ENCODE measurements around the gene KNL1. TPM values are rescaled to one million over a fixed set of nuclear protein-coding genes. Genes with fewer than 3 reads are reported as not detected.
A peak's percentile ranks its signal among the peaks of the same experiment; 100 is the strongest.

Gene KNL1
- total and polyA plus RNA-seq, 10 of the 15 experiments (the other 5 are each of a cell fraction or from before 2014, with no cell fraction given) = 10.9 to 55.5 (median 28.4) TPM

DNA sequence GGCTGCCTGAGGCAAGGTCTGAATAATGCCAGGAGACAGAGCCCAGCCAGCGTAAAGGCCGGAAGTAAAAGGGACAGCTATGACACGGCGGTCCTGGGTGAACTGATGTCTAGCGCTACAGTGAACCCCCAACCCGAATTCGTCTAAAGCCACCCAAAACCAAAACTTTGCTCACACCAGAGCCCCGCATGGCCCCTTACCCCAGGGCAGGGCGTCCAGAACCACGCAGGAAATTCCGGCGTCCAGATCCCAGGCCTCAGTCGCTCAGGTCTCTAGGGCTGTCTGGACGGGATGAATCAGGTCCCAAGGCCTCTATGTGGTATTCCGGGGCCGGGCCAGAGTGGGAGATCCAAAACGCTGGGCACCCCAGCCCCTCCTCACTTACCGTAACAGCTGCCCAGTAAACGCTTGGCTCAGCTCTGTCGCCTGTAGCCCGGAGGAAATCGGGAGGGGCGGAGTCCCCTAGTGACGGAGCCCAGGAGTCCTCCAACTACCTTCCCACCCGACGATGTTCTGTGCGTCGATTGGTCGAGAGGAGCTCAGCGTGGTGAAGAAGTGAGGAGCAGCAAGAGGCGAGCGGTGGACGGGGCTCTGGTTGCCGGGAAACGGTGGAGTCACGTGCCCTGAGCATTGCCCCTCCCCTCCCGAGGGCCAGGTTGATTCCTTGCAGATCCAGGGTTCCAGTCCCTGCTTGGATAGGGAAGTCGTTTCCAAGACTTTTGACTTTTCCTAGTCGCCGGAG is 29.3 kb upstream of the KNL1 start, which contains the start of gene CCDC32 (continued):
- TF ChIP-seq, protein P1, sequence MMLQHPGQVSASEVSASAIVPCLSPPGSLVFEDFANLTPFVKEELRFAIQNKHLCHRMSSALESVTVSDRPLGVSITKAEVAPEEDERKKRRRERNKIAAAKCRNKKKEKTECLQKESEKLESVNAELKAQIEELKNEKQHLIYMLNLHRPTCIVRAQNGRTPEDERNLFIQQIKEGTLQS (IDR thresholded peaks at IDR 0.05; ENCODE audit: borderline replicate concordance, extremely low read depth, low read depth, low read length) = peak; percentile 76; the same call in 1 of the 2 replicates
- TF ChIP-seq, protein P2, sequence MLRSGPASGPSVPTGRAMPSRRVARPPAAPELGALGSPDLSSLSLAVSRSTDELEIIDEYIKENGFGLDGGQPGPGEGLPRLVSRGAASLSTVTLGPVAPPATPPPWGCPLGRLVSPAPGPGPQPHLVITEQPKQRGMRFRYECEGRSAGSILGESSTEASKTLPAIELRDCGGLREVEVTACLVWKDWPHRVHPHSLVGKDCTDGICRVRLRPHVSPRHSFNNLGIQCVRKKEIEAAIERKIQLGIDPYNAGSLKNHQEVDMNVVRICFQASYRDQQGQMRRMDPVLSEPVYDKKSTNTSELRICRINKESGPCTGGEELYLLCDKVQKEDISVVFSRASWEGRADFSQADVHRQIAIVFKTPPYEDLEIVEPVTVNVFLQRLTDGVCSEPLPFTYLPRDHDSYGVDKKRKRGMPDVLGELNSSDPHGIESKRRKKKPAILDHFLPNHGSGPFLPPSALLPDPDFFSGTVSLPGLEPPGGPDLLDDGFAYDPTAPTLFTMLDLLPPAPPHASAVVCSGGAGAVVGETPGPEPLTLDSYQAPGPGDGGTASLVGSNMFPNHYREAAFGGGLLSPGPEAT (IDR thresholded peaks at IDR 0.05; ENCODE audit: low read depth) = peak; percentile 65
- TF ChIP-seq, protein P3, sequence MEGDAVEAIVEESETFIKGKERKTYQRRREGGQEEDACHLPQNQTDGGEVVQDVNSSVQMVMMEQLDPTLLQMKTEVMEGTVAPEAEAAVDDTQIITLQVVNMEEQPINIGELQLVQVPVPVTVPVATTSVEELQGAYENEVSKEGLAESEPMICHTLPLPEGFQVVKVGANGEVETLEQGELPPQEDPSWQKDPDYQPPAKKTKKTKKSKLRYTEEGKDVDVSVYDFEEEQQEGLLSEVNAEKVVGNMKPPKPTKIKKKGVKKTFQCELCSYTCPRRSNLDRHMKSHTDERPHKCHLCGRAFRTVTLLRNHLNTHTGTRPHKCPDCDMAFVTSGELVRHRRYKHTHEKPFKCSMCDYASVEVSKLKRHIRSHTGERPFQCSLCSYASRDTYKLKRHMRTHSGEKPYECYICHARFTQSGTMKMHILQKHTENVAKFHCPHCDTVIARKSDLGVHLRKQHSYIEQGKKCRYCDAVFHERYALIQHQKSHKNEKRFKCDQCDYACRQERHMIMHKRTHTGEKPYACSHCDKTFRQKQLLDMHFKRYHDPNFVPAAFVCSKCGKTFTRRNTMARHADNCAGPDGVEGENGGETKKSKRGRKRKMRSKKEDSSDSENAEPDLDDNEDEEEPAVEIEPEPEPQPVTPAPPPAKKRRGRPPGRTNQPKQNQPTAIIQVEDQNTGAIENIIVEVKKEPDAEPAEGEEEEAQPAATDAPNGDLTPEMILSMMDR (IDR thresholded peaks at IDR 0.05 in 2 of 3, conservative IDR thresholded peaks at IDR 0.05 in 1 of 3; ENCODE audit: control insufficient read depth in 2 of 3, extremely low read depth in 1 of 3, insufficient read depth in 1 of 3, low read depth in 3 of 3, low read length in 3 of 3) = no peak
- TF ChIP-seq RUNX3 (IDR thresholded peaks at IDR 0.05; ENCODE audit: low read length) (no peak; the same call in 1 of the 2 replicates), IRF4 (IDR thresholded peaks at IDR 0.05; ENCODE audit: low read depth, low read length) (no peak), STAT3 (IDR thresholded peaks at IDR 0.05; ENCODE audit: low read depth, low read length) (no peak), NFYB (IDR thresholded peaks at IDR 0.05; ENCODE audit: insufficient read depth, low read depth, low read length) (peak; percentile 81), NFYA (IDR thresholded peaks at IDR 0.05; ENCODE audit: borderline replicate concordance, low read depth, low read length) (no peak; the same call in 1 of the 2 replicates), CBX5 (IDR thresholded peaks at IDR 0.05; ENCODE audit: low read depth) (no peak), BHLHE40 (IDR thresholded peaks at IDR 0.05; ENCODE audit: borderline replicate concordance in 1 of 2, low read depth in 2 of 2, low read length in 1 of 2) (peak; percentile 92 to 94), NRF1 (conservative IDR thresholded peaks at IDR 0.05; ENCODE audit: low read depth, low read length) (no peak), HDAC6 (IDR thresholded peaks at IDR 0.05; ENCODE audit: unreplicated experiment) (no peak), HCFC1 (IDR thresholded peaks at IDR 0.05; ENCODE audit: low read length) (no peak), RBBP5 (conservative IDR thresholded peaks at IDR 0.05) (no peak)
- TF ChIP-seq, protein P4, sequence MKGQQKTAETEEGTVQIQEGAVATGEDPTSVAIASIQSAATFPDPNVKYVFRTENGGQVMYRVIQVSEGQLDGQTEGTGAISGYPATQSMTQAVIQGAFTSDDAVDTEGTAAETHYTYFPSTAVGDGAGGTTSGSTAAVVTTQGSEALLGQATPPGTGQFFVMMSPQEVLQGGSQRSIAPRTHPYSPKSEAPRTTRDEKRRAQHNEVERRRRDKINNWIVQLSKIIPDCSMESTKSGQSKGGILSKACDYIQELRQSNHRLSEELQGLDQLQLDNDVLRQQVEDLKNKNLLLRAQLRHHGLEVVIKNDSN (IDR thresholded peaks at IDR 0.05; ENCODE audit: borderline replicate concordance, extremely low read length, insufficient read depth, low read depth, low read length) = peak; percentile 99
- TF ChIP-seq, protein P5, sequence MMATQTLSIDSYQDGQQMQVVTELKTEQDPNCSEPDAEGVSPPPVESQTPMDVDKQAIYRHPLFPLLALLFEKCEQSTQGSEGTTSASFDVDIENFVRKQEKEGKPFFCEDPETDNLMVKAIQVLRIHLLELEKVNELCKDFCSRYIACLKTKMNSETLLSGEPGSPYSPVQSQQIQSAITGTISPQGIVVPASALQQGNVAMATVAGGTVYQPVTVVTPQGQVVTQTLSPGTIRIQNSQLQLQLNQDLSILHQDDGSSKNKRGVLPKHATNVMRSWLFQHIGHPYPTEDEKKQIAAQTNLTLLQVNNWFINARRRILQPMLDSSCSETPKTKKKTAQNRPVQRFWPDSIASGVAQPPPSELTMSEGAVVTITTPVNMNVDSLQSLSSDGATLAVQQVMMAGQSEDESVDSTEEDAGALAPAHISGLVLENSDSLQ (IDR thresholded peaks at IDR 0.05) = peak; percentile 85
- TF ChIP-seq, protein P6, sequence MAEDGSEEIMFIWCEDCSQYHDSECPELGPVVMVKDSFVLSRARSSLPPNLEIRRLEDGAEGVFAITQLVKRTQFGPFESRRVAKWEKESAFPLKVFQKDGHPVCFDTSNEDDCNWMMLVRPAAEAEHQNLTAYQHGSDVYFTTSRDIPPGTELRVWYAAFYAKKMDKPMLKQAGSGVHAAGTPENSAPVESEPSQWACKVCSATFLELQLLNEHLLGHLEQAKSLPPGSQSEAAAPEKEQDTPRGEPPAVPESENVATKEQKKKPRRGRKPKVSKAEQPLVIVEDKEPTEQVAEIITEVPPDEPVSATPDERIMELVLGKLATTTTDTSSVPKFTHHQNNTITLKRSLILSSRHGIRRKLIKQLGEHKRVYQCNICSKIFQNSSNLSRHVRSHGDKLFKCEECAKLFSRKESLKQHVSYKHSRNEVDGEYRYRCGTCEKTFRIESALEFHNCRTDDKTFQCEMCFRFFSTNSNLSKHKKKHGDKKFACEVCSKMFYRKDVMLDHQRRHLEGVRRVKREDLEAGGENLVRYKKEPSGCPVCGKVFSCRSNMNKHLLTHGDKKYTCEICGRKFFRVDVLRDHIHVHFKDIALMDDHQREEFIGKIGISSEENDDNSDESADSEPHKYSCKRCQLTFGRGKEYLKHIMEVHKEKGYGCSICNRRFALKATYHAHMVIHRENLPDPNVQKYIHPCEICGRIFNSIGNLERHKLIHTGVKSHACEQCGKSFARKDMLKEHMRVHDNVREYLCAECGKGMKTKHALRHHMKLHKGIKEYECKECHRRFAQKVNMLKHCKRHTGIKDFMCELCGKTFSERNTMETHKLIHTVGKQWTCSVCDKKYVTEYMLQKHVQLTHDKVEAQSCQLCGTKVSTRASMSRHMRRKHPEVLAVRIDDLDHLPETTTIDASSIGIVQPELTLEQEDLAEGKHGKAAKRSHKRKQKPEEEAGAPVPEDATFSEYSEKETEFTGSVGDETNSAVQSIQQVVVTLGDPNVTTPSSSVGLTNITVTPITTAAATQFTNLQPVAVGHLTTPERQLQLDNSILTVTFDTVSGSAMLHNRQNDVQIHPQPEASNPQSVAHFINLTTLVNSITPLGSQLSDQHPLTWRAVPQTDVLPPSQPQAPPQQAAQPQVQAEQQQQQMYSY (CRISPR knock-in tag; IDR thresholded peaks at IDR 0.05) = no peak

Measured in GM12878 (cell line).